Activated CD4-positive, alpha-beta T cell treated with anti-CD3 and anti-CD28 coated beads for 24 hours (primary cell): ENCODE measurements around the gene LRP1.
"Not testable (repeated sequence)": the region's sequence is repeated elsewhere in the genome, so short reads cannot be mapped to it uniquely, and the experiment has no call there.

Experiments used
- DNase-seq, 2 donors: peaks; one replicate each; pipeline ENCODE4 v3.0.0-alpha.2; 2020; ENCODE audit warnings: low read depth in 2 of 2

Gene LRP1

GRCh38 chr12:57111031-57111734 is 17.1 kb upstream of the LRP1 start, which contains the start of gene STAT6:
STAT6 (minus strand) TSS chr12:57111362; CDS start chr12:57108278, 3,084 bp downstream.
- DNase-seq: peak; percentile 60 to 67

- DNase-seq: no peak
Observed at GRCh38 chr12:57112492-57113294, 15.6 kb upstream of the LRP1 start.

GRCh38 chr12:57116580-57117281 is 11.6 kb upstream of the LRP1 start:
- DNase-seq: no peak

GRCh38 chr12:57118711-57119271 is 9.5 kb upstream of the LRP1 start:
- DNase-seq: no peak

GRCh38 chr12:57119294-57120085 is 8.8 kb upstream of the LRP1 start:
- DNase-seq: no peak

GRCh38 chr12:57120718-57121117 is 7.6 kb upstream of the LRP1 start:
- not testable (repeated sequence) for DNase-seq

- DNase-seq: no peak
Observed at GRCh38 chr12:57123813-57124212, 4.5 kb upstream of the LRP1 start.

- peak; percentile 66 to 69 for DNase-seq
Observed at GRCh38 chr12:57124261-57124877, 3.9 kb upstream of the LRP1 start.

- no peak for DNase-seq
Observed at GRCh38 chr12:57126061-57126460, 2.2 kb upstream of the LRP1 start.

- no peak for DNase-seq
Observed at GRCh38 chr12:57126561-57126960, 1.7 kb upstream of the LRP1 start.

- no peak for DNase-seq
Observed at GRCh38 chr12:57127101-57127725, 1.1 kb upstream of the LRP1 start.

GRCh38 chr12:57128519-57129247 is 400 bp downstream of the LRP1 start:
- no peak for DNase-seq

- DNase-seq: no peak
Observed at GRCh38 chr12:57129321-57129842, 1.1 kb downstream of the LRP1 start.

- DNase-seq: no peak
Observed at GRCh38 chr12:57129889-57130288, 1.6 kb downstream of the LRP1 start.

- no peak for DNase-seq
Observed at GRCh38 chr12:57130941-57131340, 2.7 kb downstream of the LRP1 start.

- DNase-seq: no peak
Observed at GRCh38 chr12:57131896-57132744, 3.8 kb downstream of the LRP1 start.

- DNase-seq: no peak
Observed at GRCh38 chr12:57133013-57133569, 4.8 kb downstream of the LRP1 start.

GRCh38 chr12:57133916-57134315 is 5.6 kb downstream of the LRP1 start:
- no peak for DNase-seq
